Activated T-cell treated with anti-CD3 and anti-CD28 coated beads for 48 hours (primary cell): ENCODE results near the gene PHKA2.
"Not testable (repeated sequence)": the region's sequence is repeated elsewhere in the genome, so short reads cannot be mapped to it uniquely, and the experiment has no call there.

Experiments
- DNase-seq: peaks from one replicate; pipeline ENCODE4 v3.0.0-alpha.2; 2020; ENCODE audit warnings: low read depth

Gene PHKA2

GRCh38 chrX:18864390-18864920 is 119.5 kb downstream of the PHKA2 start:
- DNase-seq: no peak

GRCh38 chrX:18861511-18861910 is 122.4 kb downstream of the PHKA2 start:
- no peak for DNase-seq

DNA sequence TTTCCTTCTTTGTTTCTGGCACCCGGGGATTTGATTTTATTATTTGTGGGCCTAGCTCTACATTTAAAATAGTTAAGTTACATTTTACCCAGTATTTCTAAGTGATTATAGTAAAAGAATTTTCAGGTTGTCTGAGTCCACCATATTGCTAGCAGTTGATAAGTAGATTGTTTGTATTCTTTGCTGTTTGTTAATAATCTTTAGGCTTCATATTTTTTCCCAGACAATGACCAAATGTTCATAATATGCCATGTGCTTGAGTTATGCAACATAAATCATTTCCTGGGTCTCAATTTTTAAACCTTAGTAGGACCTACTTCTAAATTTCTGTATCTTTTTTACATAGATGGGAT is 127.3 kb downstream of the PHKA2 start:
- no peak for DNase-seq

- DNase-seq: no peak
Observed at GRCh38 chrX:18855919-18856644, 127.8 kb downstream of the PHKA2 start.

DNA sequence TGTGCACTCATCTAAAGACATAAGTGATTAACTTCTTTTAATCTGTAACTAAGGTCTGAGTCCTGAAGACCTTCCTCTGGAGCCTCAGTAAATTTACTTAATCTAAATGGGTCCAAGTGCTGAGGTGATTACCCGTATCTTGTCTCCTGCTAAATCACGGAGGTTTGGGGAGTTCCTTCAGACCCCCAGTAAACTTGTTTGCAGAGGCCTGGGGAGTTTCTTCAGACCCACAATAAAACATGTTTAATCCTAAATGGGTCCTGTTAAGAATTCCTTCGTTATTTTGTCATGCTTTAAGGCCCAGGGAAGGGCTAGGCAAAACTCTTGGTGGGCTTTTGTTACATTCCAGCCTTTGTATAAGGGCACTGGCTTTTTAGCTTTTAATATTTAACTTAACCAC is 136.0 kb downstream of the PHKA2 start:
- not testable (repeated sequence) for DNase-seq
